Fibroblast of upper back skin (primary cell): ENCODE measurements around the gene STAC3.

Experiments used
- DNase-seq: peaks from one replicate; pipeline ENCODE4 v3.0.0-alpha.2; 2013

The STAC3 gene

DNA sequence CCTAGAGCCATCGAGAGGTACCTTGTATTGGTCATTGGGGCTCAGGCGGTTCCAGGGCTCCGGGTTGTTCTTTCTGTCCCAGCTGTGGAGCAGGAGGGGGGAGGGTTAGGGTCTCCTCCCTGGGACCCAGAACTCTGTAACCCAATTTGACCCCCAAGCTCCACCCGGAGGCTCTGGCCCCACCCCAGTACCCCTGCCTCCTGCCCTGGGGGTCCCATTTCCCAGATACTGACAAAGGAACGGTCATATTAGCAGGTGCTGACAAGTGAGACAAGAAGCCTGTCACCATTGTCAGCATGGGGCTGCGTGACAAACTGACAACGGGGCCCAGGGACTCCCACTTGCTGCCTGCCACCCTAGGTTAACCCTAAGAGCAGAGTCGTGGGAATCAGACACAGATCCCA, 15.3 kb downstream of the STAC3 start:
- no peak for DNase-seq

DNA sequence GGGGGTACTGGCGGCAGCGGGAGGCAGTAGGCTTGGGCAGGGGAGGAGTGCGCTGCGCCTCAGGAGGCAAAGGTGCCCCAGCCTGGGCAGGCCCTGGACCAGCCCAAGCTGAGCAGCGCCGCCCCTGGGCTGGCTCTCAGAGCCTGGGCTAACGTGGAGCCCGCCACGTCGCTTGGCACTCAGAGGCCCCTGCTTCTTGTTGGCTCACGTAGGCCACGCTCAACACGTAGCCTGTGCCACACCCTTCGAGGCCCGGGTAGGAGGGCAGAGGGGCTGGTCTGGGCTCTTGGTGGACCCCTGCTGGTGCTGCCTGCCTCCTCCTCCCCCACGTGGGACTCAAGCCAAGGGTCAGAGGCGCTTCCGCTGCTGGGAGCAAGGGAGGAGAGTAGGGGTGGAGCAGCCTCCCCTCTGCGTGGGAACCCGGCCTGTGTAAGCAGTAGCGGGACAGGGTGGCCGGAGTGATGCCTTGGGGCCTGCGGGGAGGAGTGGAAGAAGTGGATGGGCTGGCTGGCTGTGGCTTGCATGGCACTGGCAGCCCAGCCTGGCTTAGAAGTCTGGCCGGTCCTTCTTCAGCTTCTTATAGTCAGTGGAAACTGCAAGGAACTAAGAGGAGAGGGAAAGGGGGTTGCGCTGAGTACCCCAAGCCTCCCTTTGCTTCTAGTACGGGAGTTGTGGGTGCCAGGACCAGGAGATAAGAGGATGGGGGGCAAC, 15.8 kb downstream of the STAC3 start:
- peak; percentile 69 for DNase-seq

- DNase-seq = no peak
These were observed 16.4 kb downstream of the STAC3 start for GRCh38 chr12:57234571-57235016.

GRCh38 chr12:57234233-57234570, 16.8 kb downstream of the STAC3 start:
- DNase-seq = no peak

DNA sequence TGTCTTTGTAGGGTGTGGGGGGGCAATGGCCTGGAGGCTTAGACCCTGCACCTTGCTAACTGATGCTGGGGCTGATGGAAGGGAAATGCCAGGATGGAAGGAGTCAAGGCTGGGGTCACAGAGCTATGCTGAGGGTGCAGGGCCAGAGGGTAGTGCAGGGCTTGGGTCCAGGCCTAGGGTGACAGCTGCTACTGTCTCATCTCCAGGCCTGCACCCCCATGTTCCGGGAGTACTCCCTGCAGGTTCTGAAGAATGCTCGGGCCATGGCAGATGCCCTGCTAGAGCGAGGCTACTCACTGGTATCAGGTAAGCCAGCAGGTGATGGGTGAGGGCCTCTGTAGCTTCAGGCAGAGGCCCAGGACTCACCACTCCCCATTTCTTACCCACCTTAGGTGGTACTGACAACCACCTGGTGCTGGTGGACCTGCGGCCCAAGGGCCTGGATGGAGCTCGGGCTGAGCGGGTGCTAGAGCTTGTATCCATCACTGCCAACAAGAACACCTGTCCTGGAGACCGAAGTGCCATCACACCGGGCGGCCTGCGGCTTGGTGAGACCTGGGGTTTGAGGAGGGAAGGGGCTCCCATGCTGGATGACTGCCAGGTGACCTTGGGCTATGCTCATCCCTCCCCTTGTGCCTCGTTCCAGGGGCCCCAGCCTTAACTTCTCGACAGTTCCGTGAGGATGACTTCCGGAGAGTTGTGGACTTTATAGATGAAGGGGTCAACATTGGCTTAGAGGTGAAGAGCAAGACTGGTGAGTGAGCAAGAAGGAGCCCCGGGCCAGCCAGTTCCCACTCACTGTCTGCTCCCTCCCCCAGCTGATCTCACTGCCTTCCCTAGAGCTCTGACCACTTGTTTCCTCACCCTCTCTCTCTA, 17.4 kb downstream of the STAC3 start:
- peak; percentile 68 for DNase-seq

DNA sequence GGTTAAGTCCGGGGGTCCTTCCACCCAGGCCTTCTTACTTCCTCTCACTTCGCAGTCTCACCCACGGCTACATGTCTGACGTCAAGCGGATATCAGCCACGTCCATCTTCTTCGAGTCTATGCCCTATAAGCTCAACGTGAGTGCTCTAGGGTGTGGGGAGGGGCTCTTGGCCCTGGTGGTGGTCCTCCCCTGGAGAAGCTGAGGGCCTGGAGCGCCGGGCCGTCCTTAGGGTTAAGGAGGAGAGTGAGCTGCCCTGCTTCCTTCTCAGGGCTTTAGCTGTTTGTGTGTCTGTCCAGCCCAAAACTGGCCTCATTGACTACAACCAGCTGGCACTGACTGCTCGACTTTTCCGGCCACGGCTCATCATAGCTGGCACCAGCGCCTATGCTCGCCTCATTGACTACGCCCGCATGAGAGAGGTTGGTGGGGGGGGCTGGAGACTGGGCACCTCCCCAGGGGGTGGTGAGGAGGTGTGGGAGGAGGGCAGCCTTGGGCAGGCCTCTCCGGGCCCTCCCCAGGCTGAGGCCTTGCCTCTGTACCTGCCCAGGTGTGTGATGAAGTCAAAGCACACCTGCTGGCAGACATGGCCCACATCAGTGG, 18.7 kb downstream of the STAC3 start:
- DNase-seq = no peak

DNA sequence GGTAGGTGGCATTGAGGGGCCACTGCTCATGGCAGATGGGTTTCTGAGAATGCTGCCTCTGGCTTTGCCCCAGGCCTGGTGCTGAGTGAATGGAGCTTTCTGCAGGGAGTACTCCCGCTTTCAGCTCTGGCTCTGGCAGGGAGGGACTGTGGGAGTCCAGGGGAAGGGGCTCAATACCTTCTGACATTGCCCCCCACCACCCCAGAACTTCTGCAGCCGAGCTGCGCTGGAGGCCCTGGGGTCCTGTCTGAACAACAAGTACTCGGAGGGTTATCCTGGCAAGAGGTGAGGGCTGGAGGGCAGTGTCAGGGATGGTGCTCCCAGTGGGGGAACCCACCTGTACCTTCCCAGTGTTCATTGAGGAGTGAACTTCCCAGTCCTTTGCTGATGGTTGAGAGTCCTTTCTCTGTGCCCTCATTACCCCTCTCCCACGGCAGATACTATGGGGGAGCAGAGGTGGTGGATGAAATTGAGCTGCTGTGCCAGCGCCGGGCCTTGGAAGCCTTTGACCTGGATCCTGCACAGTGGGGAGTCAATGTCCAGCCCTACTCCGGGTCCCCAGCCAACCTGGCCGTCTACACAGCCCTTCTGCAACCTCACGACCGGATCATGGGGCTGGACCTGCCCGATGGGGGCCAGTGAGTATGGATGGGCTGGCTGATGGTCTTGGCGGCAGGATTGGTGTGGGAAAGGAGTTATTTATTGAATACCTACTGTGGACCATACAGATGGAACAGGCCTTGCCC, 19.5 kb downstream of the STAC3 start:
- no peak for DNase-seq

GRCh38 chr12:57230381-57231155, 20.4 kb downstream of the STAC3 start:
- no peak for DNase-seq

DNA sequence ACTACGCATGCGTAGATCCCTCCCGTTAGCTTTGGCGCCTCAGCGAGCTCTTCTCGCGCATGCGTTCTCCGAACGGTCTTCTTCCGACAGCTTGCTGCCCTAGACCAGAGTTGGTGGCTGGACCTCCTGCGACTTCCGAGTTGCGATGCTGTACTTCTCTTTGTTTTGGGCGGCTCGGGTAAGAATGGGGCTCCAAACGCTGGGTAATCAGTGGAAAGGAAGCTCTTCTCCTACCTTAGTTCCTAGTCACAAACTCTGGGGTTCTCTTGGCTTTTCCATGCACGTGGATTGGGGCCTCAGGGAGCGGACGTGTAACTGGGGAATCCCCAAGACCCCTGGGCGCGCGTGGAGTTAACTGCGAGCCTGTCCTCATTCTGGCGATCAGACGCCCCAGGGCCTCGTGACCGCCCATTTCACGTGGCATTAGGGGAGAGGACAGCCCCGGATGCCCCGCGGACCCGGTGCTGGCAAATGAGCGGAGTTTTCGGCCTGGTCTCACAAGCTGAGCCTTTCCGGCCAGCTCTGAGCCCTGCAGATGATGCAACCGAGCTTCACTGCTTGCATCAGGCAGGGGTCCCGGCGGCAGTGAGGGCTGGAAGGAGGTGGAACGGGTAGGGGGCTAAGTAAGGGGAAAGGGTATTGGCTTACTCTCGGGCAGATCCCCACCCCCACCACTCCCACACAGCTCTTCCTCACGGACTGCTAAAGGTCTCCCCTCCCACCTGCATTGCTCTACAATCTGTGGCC, 21.2 kb downstream of the STAC3 start, which contains the start of gene SHMT2:
SHMT2 (plus strand) TSS at position 78 of the 747 bp plus-strand sequence; CDS start at position 146, 68 bp downstream.
- DNase-seq = peak; percentile 97

DNA sequence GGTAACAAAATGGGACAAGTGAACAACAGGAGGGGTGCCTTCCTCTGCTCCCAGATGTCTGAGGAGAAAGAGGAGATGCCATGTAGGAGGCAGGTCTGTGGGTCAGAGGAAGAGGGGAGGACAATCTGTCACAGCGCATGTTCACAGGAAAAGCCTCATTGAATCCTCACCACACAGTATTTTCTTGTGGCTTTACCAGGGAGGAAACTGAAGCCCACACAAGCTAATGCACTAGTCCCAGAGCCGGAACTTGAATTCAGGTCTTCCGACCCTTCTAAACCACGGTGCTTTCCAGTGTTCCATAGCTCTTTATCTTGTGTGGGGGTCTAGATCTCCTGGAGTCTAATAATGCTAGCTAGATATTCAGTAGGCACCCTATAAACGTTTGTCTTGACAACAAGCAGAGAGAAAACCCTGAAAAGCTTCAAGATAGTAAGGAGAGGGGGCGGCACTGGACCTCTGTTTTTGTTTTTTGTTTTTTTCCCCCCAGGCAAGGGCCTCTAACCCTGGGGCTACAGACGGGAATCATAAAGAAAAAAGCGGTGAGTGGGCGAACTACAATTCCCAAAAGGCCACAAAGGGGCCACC, 21.8 kb downstream of the STAC3 start:
- DNase-seq = no peak

DNA sequence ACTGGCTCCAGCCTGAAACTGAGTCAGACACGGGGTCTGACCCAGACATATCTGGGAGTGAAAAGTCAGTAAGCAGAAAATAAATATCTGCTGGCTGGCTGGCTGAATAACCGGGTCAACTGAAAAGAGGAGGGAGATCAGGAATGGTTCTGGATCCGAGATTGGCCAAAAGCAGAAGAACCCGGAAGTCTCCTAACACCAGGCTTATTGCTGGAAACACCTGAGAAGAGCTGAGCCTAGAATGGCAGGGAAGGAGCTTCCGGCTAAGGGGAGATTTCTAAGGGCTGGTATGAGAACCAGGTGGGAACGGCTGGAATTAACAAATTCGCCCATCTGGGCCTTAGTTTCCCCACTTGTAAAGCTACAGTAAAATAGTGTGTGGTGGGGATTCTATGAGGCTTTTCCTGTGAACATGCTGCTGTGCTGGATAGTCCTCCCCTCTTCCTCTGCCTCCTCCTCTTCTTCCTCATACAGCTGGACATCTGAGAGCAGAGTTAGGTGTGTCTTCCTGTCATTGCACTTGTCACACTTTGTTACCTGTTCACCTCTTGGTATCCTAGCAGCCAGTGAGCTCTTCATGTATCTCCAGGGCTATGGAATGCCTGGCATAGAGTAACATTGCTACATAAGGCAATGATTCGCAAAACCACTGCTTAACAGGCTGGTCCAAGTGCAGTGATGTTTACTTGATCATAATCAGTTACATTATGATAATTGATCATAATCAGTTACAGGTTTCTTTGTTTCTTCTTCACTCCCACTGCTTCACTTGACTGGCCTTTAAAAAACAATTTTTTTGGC, 23.5 kb downstream of the STAC3 start:
- no peak for DNase-seq

DNA sequence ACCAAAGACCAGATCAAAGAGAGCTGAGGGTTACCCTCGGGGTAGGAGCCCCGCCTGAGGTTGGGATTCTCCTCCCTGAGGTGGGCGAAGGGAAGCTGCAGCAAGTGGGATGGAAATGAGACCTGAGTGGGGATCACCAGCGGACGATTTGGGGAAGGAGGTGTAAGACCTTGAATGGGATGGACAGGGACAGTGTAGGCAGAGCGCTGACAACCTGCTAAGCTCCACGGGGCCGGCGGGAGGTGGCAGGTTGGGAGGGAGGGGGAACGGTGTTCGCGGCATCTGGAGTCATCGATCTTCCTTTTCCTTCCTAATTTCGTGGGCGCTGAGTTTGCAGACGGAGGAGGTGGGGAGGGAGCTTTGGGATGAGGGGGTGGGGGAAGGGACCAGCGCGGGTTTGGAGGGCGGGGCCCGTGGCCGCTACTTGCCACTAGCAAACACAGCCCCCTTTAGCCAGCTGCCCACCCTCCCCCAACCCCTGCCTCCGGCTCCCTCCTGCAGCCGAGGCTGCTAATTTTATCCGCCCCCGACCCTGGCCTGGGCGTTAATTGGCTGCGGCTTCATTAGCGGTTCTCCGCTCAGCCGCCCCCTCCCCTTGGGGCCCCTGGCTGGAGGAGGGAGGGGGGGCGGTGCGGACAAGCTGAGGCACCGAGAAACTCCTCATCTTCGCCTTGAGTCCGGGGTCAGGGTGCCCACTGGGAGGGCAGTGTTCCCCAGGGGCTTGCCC, 24.2 kb downstream of the STAC3 start:
- no peak for DNase-seq

GRCh38 chr12:57225680-57226210, 25.2 kb downstream of the STAC3 start:
- no peak for DNase-seq

DNA sequence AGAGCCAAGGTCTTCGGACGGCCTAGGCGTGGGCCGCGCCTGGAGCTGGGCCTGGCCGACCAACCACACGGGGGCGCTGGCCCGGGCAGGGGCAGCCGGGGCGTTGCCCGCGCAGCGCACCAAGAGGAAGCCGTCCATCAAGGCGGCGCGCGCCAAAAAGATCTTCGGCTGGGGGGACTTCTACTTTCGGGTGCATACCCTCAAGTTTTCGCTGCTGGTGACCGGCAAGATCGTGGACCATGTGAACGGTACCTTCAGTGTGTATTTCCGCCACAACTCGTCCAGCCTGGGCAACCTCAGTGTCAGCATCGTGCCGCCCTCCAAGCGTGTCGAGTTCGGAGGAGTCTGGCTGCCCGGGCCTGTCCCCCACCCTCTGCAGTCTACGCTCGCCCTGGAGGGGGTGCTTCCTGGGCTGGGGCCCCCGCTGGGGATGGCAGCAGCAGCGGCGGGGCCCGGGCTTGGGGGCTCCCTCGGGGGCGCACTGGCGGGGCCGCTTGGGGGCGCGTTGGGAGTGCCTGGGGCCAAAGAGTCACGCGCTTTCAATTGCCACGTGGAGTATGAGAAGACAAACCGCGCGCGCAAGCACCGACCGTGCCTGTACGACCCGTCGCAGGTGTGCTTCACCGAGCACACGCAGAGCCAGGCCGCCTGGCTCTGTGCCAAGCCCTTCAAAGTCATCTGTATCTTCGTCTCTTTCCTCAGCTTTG, 25.9 kb downstream of the STAC3 start:
- DNase-seq = no peak

GRCh38 chr12:57224278-57224972, 26.6 kb downstream of the STAC3 start:
- no peak for DNase-seq

GRCh38 chr12:57223191-57224165, 27.5 kb downstream of the STAC3 start:
- DNase-seq = no peak
